ENCODE data around the gene MRPL46. TPM values are rescaled to one million over a fixed set of nuclear protein-coding genes. Genes with fewer than 3 reads are reported as not detected.

Gene MRPL46
- polyA plus RNA-seq, 1 donor (not counting 4 experiments of a cell fraction or from before 2014, with no cell fraction given) = 26.3 TPM

DNA sequence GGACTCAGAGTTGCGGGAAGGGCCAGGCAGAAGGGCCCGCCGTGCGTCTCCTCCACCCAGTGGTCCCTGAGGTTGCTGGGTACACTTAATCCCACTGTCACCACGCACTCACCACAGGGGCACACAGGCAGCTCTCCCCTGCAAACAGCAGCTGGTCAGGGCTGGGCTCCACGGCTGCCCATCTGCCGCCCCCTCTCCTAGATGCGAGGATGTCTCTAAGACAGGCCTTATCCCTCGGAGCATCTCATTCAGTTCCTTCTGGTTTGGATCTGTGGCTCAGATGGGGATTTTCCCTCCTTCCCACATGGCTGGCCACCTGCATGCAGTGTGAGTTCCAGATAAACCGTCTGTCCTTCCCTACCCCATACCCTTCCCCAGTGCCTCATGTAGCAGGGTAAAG, 26.7 kb upstream of the MRPL46 start:
- H4K20me1 ChIP-seq (ENCODE audit: control insufficient read depth, extremely low read depth, insufficient read depth, low read length) = no peaks in the 10 kb centered on the region
- no peaks in the 10 kb centered on the region for H3K4me1 ChIP-seq (ENCODE audit: control insufficient read depth, extremely low read depth, insufficient read depth, low read length)
- FAIRE-seq (no peak), DNase-seq (ENCODE audit: low read depth, low spot score) (no peak)
- no peaks in the 10 kb centered on the region for H3K9me3 ChIP-seq (ENCODE audit: control insufficient read depth, low read depth, low read length)
- H3K4me2 ChIP-seq (ENCODE audit: control insufficient read depth, extremely low read depth, insufficient read depth, low read depth, low read length) = no peak overlapping the region
- no peaks in the 10 kb centered on the region for H3K36me3 ChIP-seq (ENCODE audit: control insufficient read depth in 2 of 2, extremely low read depth in 1 of 2, insufficient read depth in 2 of 2, low read length in 2 of 2)
- H3K27me3 ChIP-seq (ENCODE audit: control insufficient read depth, extremely low read depth, insufficient read depth, low read length) = no peaks in the 10 kb centered on the region
- no peak overlapping the region for H3K27ac ChIP-seq (ENCODE audit: control insufficient read depth, insufficient read depth, low read length)
- no peak overlapping the region for H3K9ac ChIP-seq (ENCODE audit: control insufficient read depth, extremely low read depth, insufficient read depth, low read length)
- dilution Hi-C loops (cut with MboI; ENCODE audit: extremely low pct_ligation_motif_present, low sequenced_read_pairs) = no loop called here
- no peak overlapping the region for H2AFZ ChIP-seq (ENCODE audit: control insufficient read depth, low read length)
- TF ChIP-seq, protein P1, sequence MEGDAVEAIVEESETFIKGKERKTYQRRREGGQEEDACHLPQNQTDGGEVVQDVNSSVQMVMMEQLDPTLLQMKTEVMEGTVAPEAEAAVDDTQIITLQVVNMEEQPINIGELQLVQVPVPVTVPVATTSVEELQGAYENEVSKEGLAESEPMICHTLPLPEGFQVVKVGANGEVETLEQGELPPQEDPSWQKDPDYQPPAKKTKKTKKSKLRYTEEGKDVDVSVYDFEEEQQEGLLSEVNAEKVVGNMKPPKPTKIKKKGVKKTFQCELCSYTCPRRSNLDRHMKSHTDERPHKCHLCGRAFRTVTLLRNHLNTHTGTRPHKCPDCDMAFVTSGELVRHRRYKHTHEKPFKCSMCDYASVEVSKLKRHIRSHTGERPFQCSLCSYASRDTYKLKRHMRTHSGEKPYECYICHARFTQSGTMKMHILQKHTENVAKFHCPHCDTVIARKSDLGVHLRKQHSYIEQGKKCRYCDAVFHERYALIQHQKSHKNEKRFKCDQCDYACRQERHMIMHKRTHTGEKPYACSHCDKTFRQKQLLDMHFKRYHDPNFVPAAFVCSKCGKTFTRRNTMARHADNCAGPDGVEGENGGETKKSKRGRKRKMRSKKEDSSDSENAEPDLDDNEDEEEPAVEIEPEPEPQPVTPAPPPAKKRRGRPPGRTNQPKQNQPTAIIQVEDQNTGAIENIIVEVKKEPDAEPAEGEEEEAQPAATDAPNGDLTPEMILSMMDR (optimal IDR thresholded peaks at IDR 0.05 in 1 of 3, IDR thresholded peaks at IDR 0.05 in 1 of 3, conservative IDR thresholded peaks at IDR 0.05 in 1 of 3; ENCODE audit: extremely low read depth in 1 of 3, insufficient read depth in 2 of 3, low read length in 3 of 3) = no peak
- TF ChIP-seq EZH2 (IDR thresholded peaks at IDR 0.05; ENCODE audit: low read length) = no peak
- H3K4me3 ChIP-seq (ENCODE audit: control insufficient read depth in 2 of 3, extremely low read depth in 1 of 3, insufficient read depth in 2 of 3, low read depth in 1 of 3, low read length in 3 of 3) = no peak overlapping the region
- H3K79me2 ChIP-seq (ENCODE audit: control insufficient read depth, insufficient read depth, low read length) = no peaks in the 10 kb centered on the region
- H3K9me1 ChIP-seq (ENCODE audit: control insufficient read depth, extremely low read depth, insufficient read depth, low read length) = no peaks in the 10 kb centered on the region

DNA sequence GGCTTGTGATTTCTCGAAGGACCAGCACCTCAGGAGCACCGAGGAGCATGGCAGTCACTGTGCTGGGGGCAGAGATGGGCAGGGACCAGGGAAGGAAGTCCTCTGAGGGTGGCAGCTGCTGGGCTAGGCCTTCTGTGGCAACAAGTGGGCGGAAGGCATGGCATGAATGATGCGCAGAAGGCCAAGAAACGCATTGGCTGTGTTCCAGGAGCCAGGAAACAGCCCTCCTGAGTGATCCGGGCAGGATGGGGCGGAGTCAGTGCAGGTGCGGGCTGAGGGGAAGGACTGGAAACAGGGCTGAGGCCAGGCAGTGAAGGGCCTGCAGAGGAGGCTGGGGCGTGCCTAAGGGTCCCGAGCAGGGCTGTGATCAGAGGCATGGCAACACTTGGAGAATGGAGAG, 24.0 kb upstream of the MRPL46 start:
- TF ChIP-seq, protein P1 (optimal IDR thresholded peaks at IDR 0.05 in 1 of 3, IDR thresholded peaks at IDR 0.05 in 1 of 3, conservative IDR thresholded peaks at IDR 0.05 in 1 of 3; ENCODE audit: extremely low read depth in 1 of 3, insufficient read depth in 2 of 3, low read length in 3 of 3) = no peak
- no peak overlapping the region for H3K27ac ChIP-seq (ENCODE audit: control insufficient read depth, insufficient read depth, low read length)
- no peaks in the 10 kb centered on the region for H3K9me3 ChIP-seq (ENCODE audit: control insufficient read depth, low read depth, low read length)
- H3K36me3 ChIP-seq (ENCODE audit: control insufficient read depth in 2 of 2, extremely low read depth in 1 of 2, insufficient read depth in 2 of 2, low read length in 2 of 2) = no peaks in the 10 kb centered on the region
- H3K9me1 ChIP-seq (ENCODE audit: control insufficient read depth, extremely low read depth, insufficient read depth, low read length) = no peaks in the 10 kb centered on the region
- H3K79me2 ChIP-seq (ENCODE audit: control insufficient read depth, insufficient read depth, low read length) = no peaks in the 10 kb centered on the region
- no peak for DNase-seq (ENCODE audit: low read depth, low spot score)
- dilution Hi-C loops (cut with MboI; ENCODE audit: extremely low pct_ligation_motif_present, low sequenced_read_pairs) = no loop called here
- FAIRE-seq = no peak
- no peak overlapping the region for H3K9ac ChIP-seq (ENCODE audit: control insufficient read depth, extremely low read depth, insufficient read depth, low read length)
- no peak overlapping the region for H3K4me2 ChIP-seq (ENCODE audit: control insufficient read depth, extremely low read depth, insufficient read depth, low read depth, low read length)
- H4K20me1 ChIP-seq (ENCODE audit: control insufficient read depth, extremely low read depth, insufficient read depth, low read length) = no peaks in the 10 kb centered on the region
- H3K4me3 ChIP-seq (ENCODE audit: control insufficient read depth in 2 of 3, extremely low read depth in 1 of 3, insufficient read depth in 2 of 3, low read depth in 1 of 3, low read length in 3 of 3) = no peak overlapping the region
- H3K4me1 ChIP-seq (ENCODE audit: control insufficient read depth, extremely low read depth, insufficient read depth, low read length) = no peaks in the 10 kb centered on the region
- H3K27me3 ChIP-seq (ENCODE audit: control insufficient read depth, extremely low read depth, insufficient read depth, low read length) = no peaks in the 10 kb centered on the region
- H2AFZ ChIP-seq (ENCODE audit: control insufficient read depth, low read length) = no peak overlapping the region
